B cell (primary cell): ENCODE data around the gene SNED1. TPM values are rescaled to one million over a fixed set of nuclear protein-coding genes. Genes with fewer than 3 reads are reported as not detected.
A peak's percentile ranks its signal among the peaks of the same experiment; 100 is the strongest.

ENCODE experiments used
- ATAC-seq: fragments of 200-7000 bp; cut with Tn5 transposase; one replicate; pipeline ENCODE4 v1.10.0; 2021; ENCODE audit warnings: low read depth, mild to moderate bottlenecking, moderate number of reproducible peaks, moderate library complexity
- CTCF ChIA-PET: fragments of 350-600 bp; sonication (Branson Sonifier 250); formaldehyde crosslinking; loops from one replicate; lab custom pipeline; 2021; ENCODE audit warnings: antibody characterized with exemption, inconsistent platforms; lab: Charles Lee
- POLR2A ChIA-PET: fragments of 350-600 bp; sonication (Branson Sonifier 250); formaldehyde crosslinking; loops from one replicate; lab custom pipeline; 2021; ENCODE audit warnings: antibody characterized with exemption; lab: Charles Lee
- DNase-seq: peaks from one replicate; pipeline ENCODE4 v3.0.0; 2013
- H2AFZ ChIP-seq: 2 replicates; pipeline ENCODE4 v1.6.1; 2012; ENCODE audit warnings: mild to moderate bottlenecking, low read depth, low read length; ENCODE audit not compliant: insufficient read depth, poor library complexity, severe bottlenecking
- H3K27ac ChIP-seq, 2 donors: 1 replicate in 1 of 2; 2 replicates in 1 of 2; pipeline ENCODE4 v1.5.1; 2012 to 2013; ENCODE audit warnings: low read length in 2 of 2, mild to moderate bottlenecking in 2 of 2, moderate library complexity in 1 of 2
- H3K27me3 ChIP-seq, 4 experiments: fragments of 200-600 bp in 1 of 4; sonication (generic) in 1 of 4; replicated peaks in 1 of 4; 1 replicate in 2 of 4; 2 replicates in 2 of 4; pipeline versions ENCODE4 v1.6.1 to v1.7.0; 2013 to 2016; ENCODE audit warnings: low read length in 3 of 4, mild to moderate bottlenecking in 2 of 4, mixed read lengths in 1 of 4, moderate library complexity in 1 of 4; ENCODE audit not compliant: insufficient read depth in 4 of 4, control insufficient read depth in 3 of 4; ENCODE audit errors: control extremely low read depth in 1 of 4
- H3K36me3 ChIP-seq, 2 experiments: replicated peaks in 1 of 2; 1 replicate in 1 of 2; 2 replicates in 1 of 2; pipeline versions ENCODE4 v1.6.1 to v1.7.1; 2013; ENCODE audit warnings: low read length in 1 of 2; ENCODE audit not compliant: insufficient read depth in 2 of 2, control insufficient read depth in 1 of 2; ENCODE audit errors: control extremely low read depth in 1 of 2, extremely low read depth in 1 of 2
- H3K4me1 ChIP-seq, 2 donors: fragments of 200-600 bp in 1 of 2; sonication (generic) in 1 of 2; 1 replicate in 1 of 2; 2 replicates in 1 of 2; pipeline versions ENCODE4 v1.5.1 to v1.6.1; 2013 to 2017; ENCODE audit warnings: low read length in 2 of 2; ENCODE audit not compliant: control insufficient read depth in 2 of 2, insufficient read depth in 2 of 2
- H3K4me2 ChIP-seq: replicated peaks from 2 replicates; pipeline ENCODE3; 2012; ENCODE audit warnings: mild to moderate bottlenecking, low read depth, low read length; ENCODE audit not compliant: poor library complexity, severe bottlenecking
- H3K4me3 ChIP-seq, 5 experiments: fragments of 200-600 bp in 1 of 5; sonication (generic) in 1 of 5; 1 replicate in 3 of 5; 2 replicates in 2 of 5; pipeline versions ENCODE4 v1.5.1 to v1.7.0; 2011 to 2016; ENCODE audit warnings: low read length in 4 of 5, mild to moderate bottlenecking in 4 of 5, low read depth in 2 of 5, control low read depth in 1 of 5, moderate library complexity in 1 of 5; ENCODE audit not compliant: insufficient read depth in 1 of 5; ENCODE audit errors: control extremely low read depth in 1 of 5, extremely low read depth in 1 of 5
- H3K79me2 ChIP-seq: fragments of 200-600 bp; sonication (generic); one replicate; pipeline ENCODE4 v1.6.0; 2016; ENCODE audit warnings: low read length; ENCODE audit not compliant: control insufficient read depth, insufficient read depth
- H3K9ac ChIP-seq: fragments of 200-600 bp; sonication (generic); 2 replicates; pipeline ENCODE4 v1.6.1; 2017; ENCODE audit warnings: mild to moderate bottlenecking, low read length, moderate library complexity
- H3K9me3 ChIP-seq, 3 donors: one replicate each; pipeline versions ENCODE4 v1.6.1 to v1.7.1; 2013; ENCODE audit warnings: low read length in 2 of 3; ENCODE audit not compliant: control insufficient read depth in 2 of 3, insufficient read depth in 1 of 3; ENCODE audit errors: control extremely low read depth in 1 of 3
- H4K20me1 ChIP-seq: 2 replicates; pipeline ENCODE4 v1.6.0; 2012; ENCODE audit warnings: mild to moderate bottlenecking, low read length; ENCODE audit not compliant: insufficient read depth, control insufficient read depth, poor library complexity, severe bottlenecking
- H3K27ac Mint-ChIP-seq: one replicate; pipeline ENCODE4 v1.8.0; 2021; ENCODE audit warnings: mixed read lengths
- H3K27me3 Mint-ChIP-seq: one replicate; pipeline ENCODE4 v1.8.0; 2021; ENCODE audit warnings: mixed read lengths
- H3K4me1 Mint-ChIP-seq: one replicate; pipeline ENCODE4 v1.8.0; 2021; ENCODE audit warnings: mixed read lengths
- H3K4me3 Mint-ChIP-seq: one replicate; pipeline ENCODE4 v1.8.0; 2021; ENCODE audit warnings: mixed read lengths
- H3K9me3 Mint-ChIP-seq: one replicate; pipeline ENCODE4 v1.8.0; 2022; ENCODE audit warnings: mixed read lengths; ENCODE audit not compliant: insufficient read depth
- CTCF ChIP-seq: fragments of 200-600 bp; IDR thresholded peaks from one replicate; pipeline ENCODE4 v1.8.0; 2022; ENCODE audit warnings: antibody characterized with exemption, mild to moderate bottlenecking
- EZH2 ChIP-seq: IDR thresholded peaks from 2 replicates; pipeline ENCODE4 v1.6.1; 2012; ENCODE audit warnings: borderline replicate concordance, low read depth, mild to moderate bottlenecking, moderate library complexity, low read length; ENCODE audit not compliant: insufficient read depth, poor library complexity, severe bottlenecking
- WGBS: methylation state at CpG from one replicate; pipeline ENCODE4 v1.1.5; 2013; ENCODE audit warnings: missing lambda C conversion rate; ENCODE audit not compliant: insufficient coverage; 5-methylcytosine and 5-hydroxymethylcytosine counted together
- intact Hi-C: fragments of 100-400 bp; cut with micrococcal nuclease; formaldehyde crosslinking; loops from one replicate; pipeline ENCODE4 v1.10.0; 2022
- polyA plus RNA-seq: library from polyadenylated mRNA; depleted of rRNA; stranded (reverse); fragments of >200 nt; gene quantifications from 2 replicates; pipeline ENCODE4 v1.2.3, GENCODE V29; 2012
- total RNA-seq, 2 donors: library from RNA; stranded (reverse); fragments of 120-200 nt in 1 of 2; gene quantifications; 1 replicate in 1 of 2; 2 replicates in 1 of 2; pipeline versions ENCODE4 v1.2.3 to v1.2.4, GENCODE V29; 2013 to 2022

The SNED1 gene
- total and polyA plus RNA-seq, 2 donors (not counting 1 experiment from before 2014, with no cell fraction given), result 25.5 to 336 TPM

- no peaks in the 10 kb centered on the region for H4K20me1 ChIP-seq
- Mint-ChIP-seq H3K4me1 (peaks cover 32% of the 10 kb centered on the region), H3K27ac (peak overlapping the region; percentile 79), H3K9me3 (no peaks in the 10 kb centered on the region), H3K4me3 (peak overlapping the region; percentile 23), H3K27me3 (no peaks in the 10 kb centered on the region)
- H3K27ac ChIP-seq, result no peak overlapping the region
- peaks cover 0 to 10% (median 0%) of the 10 kb centered on the region in 3 donors for H3K9me3 ChIP-seq
- H3K4me2 ChIP-seq, result no peak overlapping the region
- TF ChIP-seq EZH2 (no peak), CTCF (no peak)
- POLR2A ChIA-PET, result interaction anchor here (0.6 to 1.3 kb wide), 3 partner anchors 18 to 77 kb away, joined by 3 to 7 read pairs (median 4); partner anchors contain the start of gene PPP1R7
- H3K4me3 ChIP-seq, result no peak overlapping the region
- H3K9ac ChIP-seq, result no peak overlapping the region
- intact Hi-C loops, result no loop called here
- CTCF ChIA-PET, result interaction anchor here (0.7 to 1.3 kb wide), 2 partner anchors 17 to 68 kb away, joined by 4 to 6 read pairs; partner anchors contain the start of gene PASK
- WGBS, result 89% methylated on average over 14 of the region's 14 CpGs
- no peaks in the 10 kb centered on the region for H3K79me2 ChIP-seq
- H3K36me3 ChIP-seq, result peaks cover 0 to 16% of the 10 kb centered on the region in 2 experiments
- H3K27me3 ChIP-seq, result no peaks in the 10 kb centered on the region
- DNase-seq, result no peak
- peaks cover 23 to 25% of the 10 kb centered on the region in 2 donors for H3K4me1 ChIP-seq
- no peak overlapping the region for H2AFZ ChIP-seq
- no peak for ATAC-seq
Observed at GRCh38 chr2:241132538-241133435, 134.4 kb downstream of the SNED1 start.

- Histone ChIP-seq H3K36me3 (peaks cover 0 to 21% of the 10 kb centered on the region in 2 experiments), H2AFZ (no peak overlapping the region), H3K9ac (no peak overlapping the region), H3K4me3 (no peak overlapping the region), H3K79me2 (no peaks in the 10 kb centered on the region), H3K27ac (no peak overlapping the region), H3K4me2 (no peak overlapping the region), H3K4me1 (peaks cover 16 to 18% of the 10 kb centered on the region in 2 donors), H3K9me3 (peaks cover 0 to 7% (median 0%) of the 10 kb centered on the region in 3 donors), H3K27me3 (no peaks in the 10 kb centered on the region), H4K20me1 (no peaks in the 10 kb centered on the region)
- DNase-seq (no peak), ATAC-seq (no peak)
- H3K27me3 Mint-ChIP-seq, result no peaks in the 10 kb centered on the region
- WGBS, result 98% methylated on average over 7 of the region's 10 CpGs
- no peak for TF ChIP-seq CTCF
- TF ChIP-seq EZH2, result no peak
- H3K27ac Mint-ChIP-seq, result peak overlapping the region; percentile 10
- H3K9me3 Mint-ChIP-seq, result no peaks in the 10 kb centered on the region
- intact Hi-C loops, result no loop called here
- ChIA-PET POLR2A (interaction anchor here (0.7 kb wide), 1 partner anchor 70 kb away, joined by 7 read pairs; no protein-coding TSS in a partner anchor), CTCF (interaction anchor here (0.7 kb wide), 1 partner anchor 68 kb away, joined by 4 read pairs; no protein-coding TSS in a partner anchor)
- no peak overlapping the region for H3K4me3 Mint-ChIP-seq
- peaks cover 26% of the 10 kb centered on the region for H3K4me1 Mint-ChIP-seq
Observed at GRCh38 chr2:241133436-241133820, 135.0 kb downstream of the SNED1 start.
